Body of pancreas (tissue), 4 donors: Measurements from ENCODE around the gene ARID1B.

ENCODE experiments used
- CTCF ChIP-seq, 7 experiments: fragments of 450-650 bp in 4 of 7; fragments of 200-600 bp in 3 of 7; sonication (generic) in 3 of 7; IDR thresholded peaks; one replicate each; pipeline ENCODE4 v1.5.1; 2016 to 2019; ENCODE audit warnings: antibody characterized with exemption in 7 of 7
- POLR2A ChIP-seq, 3 donors: fragments of 450-650 bp; IDR thresholded peaks; one replicate each; pipeline ENCODE4 v1.6.1; 2016; ENCODE audit warnings: antibody characterized with exemption in 3 of 3, mild to moderate bottlenecking in 2 of 3

- TF ChIP-seq CTCF (IDR thresholded peaks at IDR 0.05) (no peak), POLR2A (IDR thresholded peaks at IDR 0.05) (no peak)
Observed at GRCh38 chr6:156948807-156949206, 171.6 kb downstream of the ARID1B start.
